Measurements from ENCODE around the gene TMEM191C. TPM values are rescaled to one million over a fixed set of nuclear protein-coding genes. Genes with fewer than 3 reads are reported as not detected.

Gene TMEM191C
- total and polyA plus RNA-seq, 2 of the 4 experiments (the other 2 are of a cell fraction): 0.36 to 0.75 TPM

- in situ Hi-C loops (cut with MboI; ENCODE audit: low sequenced_read_pairs): no loop called here
- 88% methylated on average over 6 of the region's 19 CpGs; no CpG with 5 or more reads in 1 of the 2 experiments for WGBS, 2 experiments (ENCODE audit: extremely low coverage in 2 of 2, insufficient read length in 1 of 2)
- CTCF ChIA-PET: no interaction called here
Measured at GRCh38 chr22:21450320-21450831, 16.8 kb upstream of the TMEM191C start.

More at GRCh38 chr22:21450320-21450831, 16.8 kb upstream of the TMEM191C start:
- no peak overlapping the region for H3K4me2 ChIP-seq (ENCODE audit: low read depth, low read length)
- H3K23ac ChIP-seq (ENCODE audit: low read depth, low read length): no peak overlapping the region
- H3K36me3 ChIP-seq (ENCODE audit: control insufficient read depth, insufficient read depth, low read length): peaks cover 22% of the 10 kb centered on the region
- H2AK9ac ChIP-seq (replicated peaks; ENCODE audit: low read depth, low read length, poor library complexity): peak overlapping the region; percentile 23
- no peaks in the 10 kb centered on the region; the same call in 1 of the 2 replicates for H3K4me1 ChIP-seq (ENCODE audit: control insufficient read depth, insufficient read depth, low read length)
- H4K5ac ChIP-seq (ENCODE audit: low read depth, low read length): no peak overlapping the region
- POLR2A ChIA-PET (ENCODE audit: unreplicated experiment): no interaction called here
- no peak overlapping the region for H3K14ac ChIP-seq (replicated peaks; ENCODE audit: low read depth, low read length)
- DNase-seq (no peak), ATAC-seq (ENCODE audit: low read depth) (no peak)
- H3K9me1 ChIP-seq (ENCODE audit: insufficient read depth, low read length): 0 out of 2 replicates have a peak, but pooled peaks cover 5% of the 10 kb centered on the region
- H3K79me1 ChIP-seq (ENCODE audit: low read depth in 1 of 2, low read length in 2 of 2): peaks cover 4 to 14% of the 10 kb centered on the region in 2 experiments; a peak in 3 of 4 replicates
- H3K4ac ChIP-seq (ENCODE audit: low read depth, low read length): no peak overlapping the region
- H2AK5ac ChIP-seq (ENCODE audit: low read depth, low read length): no peak overlapping the region
- dilution Hi-C loops (cut with HindIII; ENCODE audit: low sequenced_read_pairs, unreplicated experiment): no loop called here
- H3K4me3 ChIP-seq (ENCODE audit: insufficient read depth, low read depth, low read length): no peak overlapping the region
- H2BK120ac ChIP-seq (ENCODE audit: low read depth, low read length): no peak overlapping the region
- no peak overlapping the region for H2BK5ac ChIP-seq (ENCODE audit: low read depth, low read length, poor library complexity, severe bottlenecking)
- no peak overlapping the region for H4K91ac ChIP-seq (ENCODE audit: insufficient read depth, low read depth, low read length)
- TF ChIP-seq CHD1 (IDR thresholded peaks at IDR 0.05; ENCODE audit: low read depth, low read length) (no peak), POLR2A (IDR thresholded peaks at IDR 0.05; ENCODE audit: low read depth, low read length) (no peak), CTCF (conservative IDR thresholded peaks at IDR 0.05; ENCODE audit: low read depth, low read length) (no peak), MAZ (IDR thresholded peaks at IDR 0.05; ENCODE audit: borderline replicate concordance, low read depth, low read length) (no peak), RAD21 (IDR thresholded peaks at IDR 0.05; ENCODE audit: low read length) (no peak), FOS (IDR thresholded peaks at IDR 0.05; ENCODE audit: low read depth, low read length) (no peak), MXI1 (IDR thresholded peaks at IDR 0.05; ENCODE audit: borderline replicate concordance, low read depth, low read length) (no peak), USF2 (IDR thresholded peaks at IDR 0.05; ENCODE audit: low read depth, low read length) (no peak), MAFK (IDR thresholded peaks at IDR 0.05; ENCODE audit: low read depth, low read length) (no peak), RCOR1 (IDR thresholded peaks at IDR 0.05; ENCODE audit: insufficient replicate concordance, low read length) (no peak), NFE2L2 (IDR thresholded peaks at IDR 0.05; ENCODE audit: low read depth, low read length) (no peak), ELK1 (IDR thresholded peaks at IDR 0.05; ENCODE audit: borderline replicate concordance, low read depth, low read length) (no peak), BHLHE40 (IDR thresholded peaks at IDR 0.05; ENCODE audit: low read depth, low read length) (no peak)
- no peak overlapping the region for H2BK15ac ChIP-seq (ENCODE audit: low read depth, low read length)
- H3K9ac ChIP-seq (ENCODE audit: low read depth, low read length): no peak overlapping the region
- no peak overlapping the region for H4K8ac ChIP-seq (ENCODE audit: low read depth in 2 of 2, low read length in 2 of 2)
- no peak overlapping the region for H3K27ac ChIP-seq (ENCODE audit: insufficient read depth, low read length)
- no peak overlapping the region for H3K56ac ChIP-seq (ENCODE audit: extremely low read depth, insufficient read depth, low read length)
- peaks cover 22% of the 10 kb centered on the region; the same call in 1 of the 2 replicates for H4K20me1 ChIP-seq (ENCODE audit: insufficient read depth, low read length)
- H3K27me3 ChIP-seq (ENCODE audit: control insufficient read depth, insufficient read depth, low read length): no peaks in the 10 kb centered on the region
- no peak overlapping the region for H2BK20ac ChIP-seq (ENCODE audit: low read depth, low read length)
- H3K9me3 ChIP-seq (ENCODE audit: control insufficient read depth, insufficient read depth, low read length): no peaks in the 10 kb centered on the region
- H2AFZ ChIP-seq (replicated peaks; ENCODE audit: low read length, poor library complexity): no peak overlapping the region
- no TSS peak for BruUV-seq (replicated peaks)
- intact Hi-C loops (cut with micrococcal nuclease): no loop called here
- H3K18ac ChIP-seq (ENCODE audit: low read depth, low read length): no peak overlapping the region
